ENCODE results near the gene LY86. TPM values are rescaled to one million over a fixed set of nuclear protein-coding genes. Genes with fewer than 3 reads are reported as not detected.

LY86 gene
- total and polyA plus RNA-seq, 2 donors (not counting 3 experiments of a cell fraction or from before 2014, with no cell fraction given): not detected

DNA sequence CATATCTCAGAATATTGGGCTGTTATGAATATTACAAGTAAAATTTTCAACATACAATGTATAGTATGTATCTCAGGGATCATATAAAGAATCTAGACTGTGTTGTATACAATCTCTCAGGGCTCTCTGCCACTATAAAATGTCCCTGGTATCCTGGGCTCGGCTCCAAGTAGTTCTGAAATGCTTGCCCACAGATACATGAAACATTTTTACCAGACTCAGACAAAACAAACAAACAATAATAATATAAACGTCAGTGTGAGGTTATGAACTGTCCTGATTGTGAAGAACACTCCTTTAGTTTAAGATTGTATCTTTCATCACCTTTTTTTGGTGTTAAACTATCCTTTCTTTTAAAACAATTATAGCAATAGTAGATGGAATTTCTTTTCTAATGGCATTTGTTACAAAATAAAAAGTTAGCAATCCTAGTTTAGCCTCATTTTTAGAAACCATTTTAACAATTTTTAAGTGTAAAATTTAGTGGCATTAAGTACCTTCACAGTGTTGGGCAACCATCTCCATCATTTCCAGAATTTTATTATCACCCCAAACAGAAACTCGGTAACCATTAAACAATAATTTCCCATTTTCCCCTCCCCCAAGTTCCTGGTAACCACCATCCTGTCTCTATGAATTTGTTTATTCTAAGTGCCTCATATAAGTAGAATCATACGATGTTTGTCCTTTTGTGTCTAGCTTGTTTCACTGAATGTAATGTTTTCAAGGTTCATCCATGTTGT, 17.4 kb upstream of the LY86 start:
- DNase-seq (ENCODE audit: low read depth, low spot score) (no peak), FAIRE-seq (no peak)
- Histone ChIP-seq H4K20me1 (replicated peaks; ENCODE audit: control insufficient read depth, extremely low read depth, insufficient read depth, low read length) (no peaks in the 10 kb centered on the region), H3K36me3 (ENCODE audit: control insufficient read depth in 2 of 2, extremely low read depth in 1 of 2, insufficient read depth in 2 of 2, low read length in 2 of 2) (no peaks in the 10 kb centered on the region), H3K27ac (ENCODE audit: insufficient read depth, low read depth, low read length) (no peak overlapping the region), H3K4me2 (ENCODE audit: insufficient read depth, low read length) (no peak overlapping the region), H3K4me1 (ENCODE audit: control insufficient read depth, extremely low read depth, insufficient read depth, low read length) (no peaks in the 10 kb centered on the region), H3K9ac (replicated peaks; ENCODE audit: extremely low read depth, insufficient read depth, low read length) (no peak overlapping the region), H3K27me3 (ENCODE audit: control insufficient read depth in 2 of 2, insufficient read depth in 2 of 2, low read length in 2 of 2) (no peaks in the 10 kb centered on the region), H3K79me2 (ENCODE audit: control insufficient read depth, insufficient read depth, low read length) (no peaks in the 10 kb centered on the region), H3K9me3 (replicated peaks; ENCODE audit: control insufficient read depth, insufficient read depth, low read length) (no peaks in the 10 kb centered on the region), H2AFZ (ENCODE audit: low read depth, low read length) (no peak overlapping the region), H3K9me1 (replicated peaks; ENCODE audit: control insufficient read depth, extremely low read depth, insufficient read depth, low read length) (no peaks in the 10 kb centered on the region), H3K4me3 (replicated peaks in 1 of 3; ENCODE audit: insufficient read depth in 1 of 3, low read depth in 1 of 3, low read length in 3 of 3) (no peak overlapping the region)
- intact Hi-C loops (cut with micrococcal nuclease): no loop called here
- CTCF ChIA-PET: no interaction called here
- BruUV-seq (replicated peaks): no TSS peak
- dilution Hi-C loops (cut with MboI; ENCODE audit: extremely low pct_ligation_motif_present, low sequenced_read_pairs): no loop called here
- POLR2A ChIA-PET: no interaction called here
- no peak for TF ChIP-seq POLR2A (IDR thresholded peaks at IDR 0.05; ENCODE audit: low read depth, low read length)
- TF ChIP-seq, protein P1, sequence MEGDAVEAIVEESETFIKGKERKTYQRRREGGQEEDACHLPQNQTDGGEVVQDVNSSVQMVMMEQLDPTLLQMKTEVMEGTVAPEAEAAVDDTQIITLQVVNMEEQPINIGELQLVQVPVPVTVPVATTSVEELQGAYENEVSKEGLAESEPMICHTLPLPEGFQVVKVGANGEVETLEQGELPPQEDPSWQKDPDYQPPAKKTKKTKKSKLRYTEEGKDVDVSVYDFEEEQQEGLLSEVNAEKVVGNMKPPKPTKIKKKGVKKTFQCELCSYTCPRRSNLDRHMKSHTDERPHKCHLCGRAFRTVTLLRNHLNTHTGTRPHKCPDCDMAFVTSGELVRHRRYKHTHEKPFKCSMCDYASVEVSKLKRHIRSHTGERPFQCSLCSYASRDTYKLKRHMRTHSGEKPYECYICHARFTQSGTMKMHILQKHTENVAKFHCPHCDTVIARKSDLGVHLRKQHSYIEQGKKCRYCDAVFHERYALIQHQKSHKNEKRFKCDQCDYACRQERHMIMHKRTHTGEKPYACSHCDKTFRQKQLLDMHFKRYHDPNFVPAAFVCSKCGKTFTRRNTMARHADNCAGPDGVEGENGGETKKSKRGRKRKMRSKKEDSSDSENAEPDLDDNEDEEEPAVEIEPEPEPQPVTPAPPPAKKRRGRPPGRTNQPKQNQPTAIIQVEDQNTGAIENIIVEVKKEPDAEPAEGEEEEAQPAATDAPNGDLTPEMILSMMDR (IDR thresholded peaks at IDR 0.05; ENCODE audit: extremely low read depth in 1 of 2, insufficient read depth in 1 of 2, low read depth in 1 of 2, low read length in 2 of 2): no peak
- no peak for TF ChIP-seq JUN (IDR thresholded peaks at IDR 0.05; ENCODE audit: borderline replicate concordance, insufficient read depth, insufficient read length, low read depth)
- no peak for TF ChIP-seq FOS (IDR thresholded peaks at IDR 0.05; ENCODE audit: borderline replicate concordance, insufficient read depth, low read length)
- no peak for TF ChIP-seq POLR2AphosphoS5 (IDR thresholded peaks at IDR 0.05; ENCODE audit: insufficient read depth, low read depth, low read length)
- TF ChIP-seq, protein P2, sequence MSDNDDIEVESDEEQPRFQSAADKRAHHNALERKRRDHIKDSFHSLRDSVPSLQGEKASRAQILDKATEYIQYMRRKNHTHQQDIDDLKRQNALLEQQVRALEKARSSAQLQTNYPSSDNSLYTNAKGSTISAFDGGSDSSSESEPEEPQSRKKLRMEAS (IDR thresholded peaks at IDR 0.05; ENCODE audit: insufficient read depth, insufficient read length): no peak
- no peak for TF ChIP-seq EZH2 (IDR thresholded peaks at IDR 0.05; ENCODE audit: borderline replicate concordance, low read depth, low read length, severe bottlenecking)
- TF ChIP-seq GATA2 (IDR thresholded peaks at IDR 0.05; ENCODE audit: insufficient read depth, insufficient read length, low read depth, low read length): no peak
- TF ChIP-seq MYC (IDR thresholded peaks at IDR 0.05; ENCODE audit: low read depth, low read length): no peak
